Esophagus muscularis mucosa (tissue), 3 donors: ENCODE data around the gene SARM1.

Source experiments
- POLR2A ChIP-seq: fragments of 450-650 bp; IDR thresholded peaks from one replicate; pipeline ENCODE4 v1.6.1; 2017; ENCODE audit warnings: antibody characterized with exemption, moderate library complexity, mild to moderate bottlenecking, low read depth
- TF ChIP-seq, protein P1 (sequence below), 3 experiments: fragments of 200-600 bp in 2 of 3; fragments of 450-650 bp in 1 of 3; sonication (generic) in 2 of 3; IDR thresholded peaks; one replicate each; pipeline ENCODE4 v1.5.1; 2017 to 2019; ENCODE audit warnings: antibody characterized with exemption in 3 of 3, mild to moderate bottlenecking in 2 of 3, moderate library complexity in 1 of 3

DNA sequence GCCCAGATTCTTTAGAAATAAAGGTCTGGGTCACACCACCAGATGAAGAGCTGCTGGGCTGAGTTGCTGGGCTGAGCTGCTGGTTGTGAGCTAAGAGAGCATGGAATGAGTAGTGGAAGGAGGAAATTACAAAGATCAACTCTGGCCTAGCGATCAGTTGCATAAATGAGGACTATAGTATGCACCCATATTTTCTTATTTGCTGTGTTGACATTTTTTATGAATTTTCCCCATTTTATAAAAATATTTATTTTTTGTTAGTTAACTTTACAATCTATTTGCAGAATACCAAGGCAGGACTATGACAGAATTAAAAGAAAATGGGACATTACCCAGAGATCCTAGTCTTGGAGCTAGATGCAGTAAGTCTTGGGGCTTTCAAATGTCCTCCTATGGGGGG is 78.4 kb downstream of the SARM1 start:
- TF ChIP-seq POLR2A, result no peak
- TF ChIP-seq, protein P1, sequence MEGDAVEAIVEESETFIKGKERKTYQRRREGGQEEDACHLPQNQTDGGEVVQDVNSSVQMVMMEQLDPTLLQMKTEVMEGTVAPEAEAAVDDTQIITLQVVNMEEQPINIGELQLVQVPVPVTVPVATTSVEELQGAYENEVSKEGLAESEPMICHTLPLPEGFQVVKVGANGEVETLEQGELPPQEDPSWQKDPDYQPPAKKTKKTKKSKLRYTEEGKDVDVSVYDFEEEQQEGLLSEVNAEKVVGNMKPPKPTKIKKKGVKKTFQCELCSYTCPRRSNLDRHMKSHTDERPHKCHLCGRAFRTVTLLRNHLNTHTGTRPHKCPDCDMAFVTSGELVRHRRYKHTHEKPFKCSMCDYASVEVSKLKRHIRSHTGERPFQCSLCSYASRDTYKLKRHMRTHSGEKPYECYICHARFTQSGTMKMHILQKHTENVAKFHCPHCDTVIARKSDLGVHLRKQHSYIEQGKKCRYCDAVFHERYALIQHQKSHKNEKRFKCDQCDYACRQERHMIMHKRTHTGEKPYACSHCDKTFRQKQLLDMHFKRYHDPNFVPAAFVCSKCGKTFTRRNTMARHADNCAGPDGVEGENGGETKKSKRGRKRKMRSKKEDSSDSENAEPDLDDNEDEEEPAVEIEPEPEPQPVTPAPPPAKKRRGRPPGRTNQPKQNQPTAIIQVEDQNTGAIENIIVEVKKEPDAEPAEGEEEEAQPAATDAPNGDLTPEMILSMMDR (IDR thresholded peaks at IDR 0.05), result no peak
